Endodermal cell (in vitro differentiated cells): ENCODE data around the gene NTSR1. TPM values are rescaled to one million over a fixed set of nuclear protein-coding genes. Genes with fewer than 3 reads are reported as not detected.

Experiments
- DNase-seq: peaks from one replicate; pipeline ENCODE4 v3.0.0-alpha.2; 2017
- H3K27ac ChIP-seq: 2 replicates; pipeline ENCODE4 v1.5.1; 2013; ENCODE audit warnings: mild to moderate bottlenecking, low read depth, low read length, moderate library complexity
- H3K27me3 ChIP-seq: 2 replicates; pipeline ENCODE4 v1.6.1; 2013; ENCODE audit warnings: mild to moderate bottlenecking, low read length, moderate library complexity; ENCODE audit not compliant: insufficient read depth, control insufficient read depth, poor library complexity, severe bottlenecking
- H3K36me3 ChIP-seq: 2 replicates; pipeline ENCODE4 v1.7.0; 2013; ENCODE audit warnings: mild to moderate bottlenecking, low read length, moderate library complexity; ENCODE audit not compliant: control insufficient read depth, insufficient read depth
- H3K4me1 ChIP-seq: one replicate; pipeline ENCODE4 v1.7.0; 2013; ENCODE audit warnings: low read length; ENCODE audit not compliant: control insufficient read depth, insufficient read depth
- H3K4me3 ChIP-seq: 2 replicates; pipeline ENCODE4 v1.5.1; 2013; ENCODE audit warnings: mild to moderate bottlenecking, low read length, moderate library complexity
- H3K9ac ChIP-seq: 2 replicates; pipeline ENCODE4 v1.6.1; 2013; ENCODE audit warnings: mild to moderate bottlenecking, low read length, moderate library complexity; ENCODE audit not compliant: poor library complexity, severe bottlenecking; ENCODE audit errors: extremely low read depth
- H3K9me3 ChIP-seq: 2 replicates; pipeline ENCODE4 v1.6.1; 2013; ENCODE audit warnings: mild to moderate bottlenecking, low read length, moderate library complexity; ENCODE audit not compliant: control insufficient read depth
- H3K27ac Mint-ChIP-seq: 2 replicates; pipeline ENCODE4 v1.8.0; 2020; ENCODE audit warnings: mixed read lengths
- H3K27me3 Mint-ChIP-seq: 2 replicates; pipeline ENCODE4 v1.8.0; 2021; ENCODE audit warnings: mild to moderate bottlenecking, mixed read lengths; ENCODE audit not compliant: insufficient read depth
- H3K36me3 Mint-ChIP-seq: 2 replicates; pipeline ENCODE4 v1.8.0; 2020; ENCODE audit warnings: low read depth, mixed read lengths
- H3K4me1 Mint-ChIP-seq: 2 replicates; pipeline ENCODE4 v1.8.0; 2020; ENCODE audit warnings: mixed read lengths
- H3K4me3 Mint-ChIP-seq: 2 replicates; pipeline ENCODE4 v1.8.0; 2020; ENCODE audit warnings: mild to moderate bottlenecking, moderate library complexity, mixed read lengths
- H3K9me3 Mint-ChIP-seq: 2 replicates; pipeline ENCODE4 v1.8.0; 2020; ENCODE audit warnings: mild to moderate bottlenecking, mixed read lengths
- CTCF ChIP-seq: fragments of 200-600 bp; sonication (generic); conservative IDR thresholded peaks from 2 replicates; pipeline ENCODE4 v1.5.0; 2021; ENCODE audit warnings: antibody characterized with exemption, mild to moderate bottlenecking
- WGBS, 2 experiments: methylation state at CpG; one replicate each; pipeline versions ENCODE4 v1.1.5 to v1.1.7; 2013; ENCODE audit warnings: missing lambda C conversion rate in 2 of 2, mixed read lengths in 1 of 2; ENCODE audit not compliant: insufficient coverage in 1 of 2, insufficient read length in 1 of 2; 5-methylcytosine and 5-hydroxymethylcytosine counted together
- total RNA-seq, 2 donors: library from RNA; stranded (reverse); fragmentation: NEBNext Ultra II Directional in 1 of 2; extraction: Animal tissue kit (Norgen Biotek cat#: 25700) in 1 of 2; gene quantifications; 2 replicates in 1 of 2; 3 replicates in 1 of 2; pipeline ENCODE4 v1.2.1, GENCODE V29; 2021

Gene NTSR1
- total RNA-seq, 2 donors from 2014 or later = 0.11 to 0.62 TPM

GRCh38 chr20:62773845-62774714, 65.4 kb downstream of the NTSR1 start:
- peak overlapping the region; percentile 96 for H3K27ac ChIP-seq
- no peak for DNase-seq
- Mint-ChIP-seq H3K27ac (no peak overlapping the region), H3K36me3 (no peaks in the 10 kb centered on the region), H3K9me3 (peaks cover 2% of the 10 kb centered on the region), H3K4me1 (no peaks in the 10 kb centered on the region), H3K27me3 (no peaks in the 10 kb centered on the region), H3K4me3 (no peak overlapping the region)
- H3K36me3 ChIP-seq = no peaks in the 10 kb centered on the region
- no peaks in the 10 kb centered on the region for H3K9me3 ChIP-seq
- no peaks in the 10 kb centered on the region for H3K27me3 ChIP-seq
- H3K9ac ChIP-seq = no peak overlapping the region
- no peak overlapping the region for H3K4me3 ChIP-seq
- TF ChIP-seq CTCF = no peak
- 89 to 90% methylated on average over 24 to 29 of the region's 29 CpGs for WGBS, 2 experiments
- H3K4me1 ChIP-seq = no peaks in the 10 kb centered on the region

GRCh38 chr20:62774762-62775161, 66.1 kb downstream of the NTSR1 start:
- no peak for TF ChIP-seq CTCF
- 89 to 95% methylated on average over 6 to 8 of the region's 8 CpGs for WGBS, 2 experiments
- no peaks in the 10 kb centered on the region for H3K36me3 Mint-ChIP-seq
- Histone ChIP-seq H3K4me1 (no peaks in the 10 kb centered on the region), H3K4me3 (no peak overlapping the region), H3K27me3 (no peaks in the 10 kb centered on the region), H3K9me3 (no peaks in the 10 kb centered on the region), H3K36me3 (no peaks in the 10 kb centered on the region), H3K27ac (peak overlapping the region; percentile 96), H3K9ac (no peak overlapping the region)
- no peak overlapping the region for H3K4me3 Mint-ChIP-seq
- H3K9me3 Mint-ChIP-seq = peaks cover 2% of the 10 kb centered on the region
- H3K27ac Mint-ChIP-seq = no peak overlapping the region
- no peak for DNase-seq
- no peaks in the 10 kb centered on the region for H3K4me1 Mint-ChIP-seq
- no peaks in the 10 kb centered on the region for H3K27me3 Mint-ChIP-seq

- Mint-ChIP-seq H3K9me3 (peaks cover 2% of the 10 kb centered on the region), H3K36me3 (no peaks in the 10 kb centered on the region), H3K27ac (no peak overlapping the region), H3K4me3 (no peak overlapping the region), H3K27me3 (no peaks in the 10 kb centered on the region), H3K4me1 (no peaks in the 10 kb centered on the region)
- Histone ChIP-seq H3K27me3 (no peaks in the 10 kb centered on the region), H3K9me3 (no peaks in the 10 kb centered on the region), H3K4me1 (no peaks in the 10 kb centered on the region), H3K27ac (peak overlapping the region; percentile 96), H3K36me3 (no peaks in the 10 kb centered on the region), H3K9ac (no peak overlapping the region), H3K4me3 (no peak overlapping the region)
- no peak for DNase-seq
- 89 to 100% methylated on average over 8 to 9 of the region's 9 CpGs for WGBS, 2 experiments
- TF ChIP-seq CTCF = no peak
These were observed 66.6 kb downstream of the NTSR1 start for GRCh38 chr20:62775206-62775605.
